Measurements from ENCODE around the gene KRTAP10-5. TPM values are rescaled to one million over a fixed set of nuclear protein-coding genes. Genes with fewer than 3 reads are reported as not detected.
"Not testable (repeated sequence)": the region's sequence is repeated elsewhere in the genome, so short reads cannot be mapped to it uniquely, and the experiment has no call there.

The KRTAP10-5 gene
- total RNA-seq, 3 donors from 2014 or later (not counting 1 experiment from before 2014, with no cell fraction given): not detected

- peaks cover 2 to 14% of the 10 kb centered on the region in 2 donors for H3K9me3 Mint-ChIP-seq
- H3K27ac Mint-ChIP-seq: no peak overlapping the region
- peaks cover 1 to 20% of the 10 kb centered on the region in 2 donors for H3K4me1 Mint-ChIP-seq
- peaks cover 27% of the 10 kb centered on the region for H3K9me3 ChIP-seq (ENCODE audit: control insufficient read depth, insufficient read depth, low read length)
- peaks cover 11 to 19% of the 10 kb centered on the region in 2 donors for H3K27me3 Mint-ChIP-seq (ENCODE audit: low read depth in 2 of 2)
- H3K27ac ChIP-seq (ENCODE audit: low read length): no peak overlapping the region
- DNase-seq: no peak
- no peak for TF ChIP-seq CTCF (IDR thresholded peaks at IDR 0.05)
- intact Hi-C loops (cut with micrococcal nuclease): no loop called here
- ATAC-seq: no peak
- no peaks in the 10 kb centered on the region for H3K27me3 ChIP-seq (ENCODE audit: control insufficient read depth, insufficient read depth, low read length)
- 88% methylated on average over 13 of the region's 13 CpGs for WGBS (ENCODE audit: insufficient coverage)
- H3K4me3 ChIP-seq (ENCODE audit: low read length): no peak overlapping the region
- H3K4me3 Mint-ChIP-seq: no peak overlapping the region
- no peaks in the 10 kb centered on the region for H3K36me3 ChIP-seq (ENCODE audit: control insufficient read depth, insufficient read depth, low read length)
- peaks cover 15% of the 10 kb centered on the region for H3K36me3 Mint-ChIP-seq
- H3K4me1 ChIP-seq (ENCODE audit: control insufficient read depth, insufficient read depth, low read length): peaks cover 15% of the 10 kb centered on the region
Measured at GRCh38 chr21:44612669-44613229, 32.3 kb upstream of the KRTAP10-5 start.

GRCh38 chr21:44612029-44612486, 31.7 kb upstream of the KRTAP10-5 start, which contains the start of gene KRTAP10-8:
TSS of gene KRTAP10-8 (plus strand) at chr21:44612079. CDS start at chr21:44612101, 22 bp downstream.
- 85% methylated on average over 8 of the region's 8 CpGs for WGBS (ENCODE audit: insufficient coverage)
- peaks cover 2 to 14% of the 10 kb centered on the region in 2 donors for H3K9me3 Mint-ChIP-seq
- H3K4me3 Mint-ChIP-seq: peak within 1 kb of the TSS; percentile 17
- intact Hi-C loops (cut with micrococcal nuclease): no loop called here
- Histone ChIP-seq H3K27me3 (ENCODE audit: control insufficient read depth, insufficient read depth, low read length) (no peaks in the 10 kb centered on the region), H3K27ac (ENCODE audit: low read length) (no peak within 1 kb of the TSS), H3K4me1 (ENCODE audit: control insufficient read depth, insufficient read depth, low read length) (peaks cover 15% of the 10 kb centered on the region), H3K9me3 (ENCODE audit: control insufficient read depth, insufficient read depth, low read length) (peaks cover 27% of the 10 kb centered on the region), H3K4me3 (ENCODE audit: low read length) (no peak within 1 kb of the TSS), H3K36me3 (ENCODE audit: control insufficient read depth, insufficient read depth, low read length) (no peaks in the 10 kb centered on the region)
- H3K27me3 Mint-ChIP-seq (ENCODE audit: low read depth in 2 of 2): peaks cover 14 to 23% of the 10 kb centered on the region in 2 donors
- H3K4me1 Mint-ChIP-seq: peaks cover 0 to 20% of the 10 kb centered on the region in 2 donors
- ATAC-seq (peak in 1 of 3 donors; percentile 43), DNase-seq (no peak)
- no peak within 1 kb of the TSS for H3K27ac Mint-ChIP-seq
- no peak for TF ChIP-seq CTCF (IDR thresholded peaks at IDR 0.05)
- peaks cover 15% of the 10 kb centered on the region for H3K36me3 Mint-ChIP-seq

- Mint-ChIP-seq H3K4me1 (peaks cover 0 to 18% of the 10 kb centered on the region in 2 donors), H3K4me3 (no peak overlapping the region), H3K9me3 (peaks cover 2 to 14% of the 10 kb centered on the region in 2 donors), H3K27ac (no peak overlapping the region), H3K36me3 (peaks cover 15% of the 10 kb centered on the region), H3K27me3 (ENCODE audit: low read depth in 2 of 2) (peaks cover 17 to 26% of the 10 kb centered on the region in 2 donors)
- intact Hi-C loops (cut with micrococcal nuclease): no loop called here
- 91% methylated on average over 4 of the region's 4 CpGs for WGBS (ENCODE audit: insufficient coverage)
- ATAC-seq (peak in 1 of 3 donors; percentile 36), DNase-seq (no peak)
- Histone ChIP-seq H3K27ac (ENCODE audit: low read length) (no peak overlapping the region), H3K27me3 (ENCODE audit: control insufficient read depth, insufficient read depth, low read length) (no peaks in the 10 kb centered on the region), H3K4me1 (ENCODE audit: control insufficient read depth, insufficient read depth, low read length) (peaks cover 15% of the 10 kb centered on the region), H3K9me3 (ENCODE audit: control insufficient read depth, insufficient read depth, low read length) (peaks cover 27% of the 10 kb centered on the region), H3K4me3 (ENCODE audit: low read length) (no peak overlapping the region), H3K36me3 (ENCODE audit: control insufficient read depth, insufficient read depth, low read length) (no peaks in the 10 kb centered on the region)
- no peak for TF ChIP-seq CTCF (IDR thresholded peaks at IDR 0.05)
Measured at GRCh38 chr21:44611551-44611950, 31.1 kb upstream of the KRTAP10-5 start.

GRCh38 chr21:44610157-44610843, 29.9 kb upstream of the KRTAP10-5 start:
- peaks cover 22 to 38% of the 10 kb centered on the region in 2 donors for H3K27me3 Mint-ChIP-seq (ENCODE audit: low read depth in 2 of 2)
- H3K9me3 ChIP-seq (ENCODE audit: control insufficient read depth, insufficient read depth, low read length): peaks cover 27% of the 10 kb centered on the region
- DNase-seq; H3K4me3 Mint-ChIP-seq; H3K36me3 ChIP-seq (ENCODE audit: control insufficient read depth, insufficient read depth, low read length); H3K27ac Mint-ChIP-seq; H3K27me3 ChIP-seq (ENCODE audit: control insufficient read depth, insufficient read depth, low read length); H3K27ac ChIP-seq (ENCODE audit: low read length); H3K4me1 ChIP-seq (ENCODE audit: control insufficient read depth, insufficient read depth, low read length); intact Hi-C loops (cut with micrococcal nuclease); H3K4me3 ChIP-seq (ENCODE audit: low read length); ATAC-seq: not testable (repeated sequence)
- 96% methylated on average over 7 of the region's 7 CpGs for WGBS (ENCODE audit: insufficient coverage)
- peaks cover 0 to 12% of the 10 kb centered on the region in 2 donors for H3K4me1 Mint-ChIP-seq
- H3K9me3 Mint-ChIP-seq: peaks cover 2 to 14% of the 10 kb centered on the region in 2 donors
- peaks cover 15% of the 10 kb centered on the region for H3K36me3 Mint-ChIP-seq
